HUES48 (cell line): ENCODE measurements around the gene CDK13.
A peak's percentile ranks its signal among the peaks of the same experiment; 100 is the strongest.

ENCODE experiments used
- H3K27ac ChIP-seq: one replicate; pipeline ENCODE4 v1.7.0; 2013; ENCODE audit warnings: low read depth, low read length, inconsistent platforms
- H3K27me3 ChIP-seq: 2 replicates; pipeline ENCODE4 v1.6.1; 2013; ENCODE audit warnings: mild to moderate bottlenecking, low read length; ENCODE audit not compliant: control insufficient read depth, insufficient read depth
- H3K36me3 ChIP-seq: 2 replicates; pipeline ENCODE4 v1.6.1; 2013; ENCODE audit warnings: low read length; ENCODE audit not compliant: control insufficient read depth, insufficient read depth
- H3K4me1 ChIP-seq: 2 replicates; pipeline ENCODE4 v1.6.1; 2013; ENCODE audit warnings: mild to moderate bottlenecking, low read length; ENCODE audit not compliant: control insufficient read depth, insufficient read depth
- H3K4me3 ChIP-seq: 2 replicates; pipeline ENCODE4 v1.5.1; 2013; ENCODE audit warnings: mild to moderate bottlenecking, low read depth, low read length
- H3K9ac ChIP-seq: 2 replicates; pipeline ENCODE4 v1.6.1; 2013; ENCODE audit warnings: mild to moderate bottlenecking, low read depth, low read length, moderate library complexity
- H3K9me3 ChIP-seq: 2 replicates; pipeline ENCODE4 v1.6.1; 2013; ENCODE audit warnings: low read length; ENCODE audit not compliant: control insufficient read depth, insufficient read depth

CDK13 gene

GRCh38 chr7:39923091-39923490 lies 27.0 kb upstream of the CDK13 start:
- no peaks in the 10 kb centered on the region for H3K9me3 ChIP-seq
- H3K27ac ChIP-seq: no peak overlapping the region
- H3K27me3 ChIP-seq: no peaks in the 10 kb centered on the region

GRCh38 chr7:39924122-39924521 lies 25.9 kb upstream of the CDK13 start:
- H3K4me1 ChIP-seq: peaks cover 8% of the 10 kb centered on the region; the same call in 1 of the 2 replicates
- peak overlapping the region; percentile 33 for H3K27ac ChIP-seq
- no peaks in the 10 kb centered on the region for H3K36me3 ChIP-seq
- H3K4me3 ChIP-seq: no peak overlapping the region
- no peaks in the 10 kb centered on the region for H3K9me3 ChIP-seq
- no peak overlapping the region for H3K9ac ChIP-seq
- no peaks in the 10 kb centered on the region for H3K27me3 ChIP-seq

More at GRCh38 chr7:39923091-39923490, 27.0 kb upstream of the CDK13 start:
- H3K9ac ChIP-seq: no peak overlapping the region
- no peak overlapping the region for H3K4me3 ChIP-seq
- H3K36me3 ChIP-seq: no peaks in the 10 kb centered on the region
- peaks cover 8% of the 10 kb centered on the region; the same call in 1 of the 2 replicates for H3K4me1 ChIP-seq

- H3K9me3 ChIP-seq: no peaks in the 10 kb centered on the region
- H3K4me1 ChIP-seq: peaks cover 13% of the 10 kb centered on the region; the same call in 1 of the 2 replicates
- no peaks in the 10 kb centered on the region for H3K36me3 ChIP-seq
- no peak overlapping the region for H3K9ac ChIP-seq
- H3K4me3 ChIP-seq: no peak overlapping the region
- no peaks in the 10 kb centered on the region for H3K27me3 ChIP-seq
- no peak overlapping the region for H3K27ac ChIP-seq
These were observed 23.9 kb upstream of the CDK13 start for GRCh38 chr7:39926111-39926510.

- Histone ChIP-seq H3K27ac (no peak overlapping the region), H3K36me3 (no peaks in the 10 kb centered on the region), H3K9me3 (no peaks in the 10 kb centered on the region), H3K27me3 (no peaks in the 10 kb centered on the region), H3K4me1 (peaks cover 13% of the 10 kb centered on the region; the same call in 1 of the 2 replicates), H3K9ac (no peak overlapping the region), H3K4me3 (no peak overlapping the region)
These were observed 23.0 kb upstream of the CDK13 start for GRCh38 chr7:39927018-39927417.

GRCh38 chr7:39934132-39934531 lies 15.9 kb upstream of the CDK13 start:
- Histone ChIP-seq H3K4me1 (0 out of 2 replicates have a peak, but pooled peaks cover 5% of the 10 kb centered on the region), H3K27ac (no peak overlapping the region), H3K4me3 (no peak overlapping the region), H3K9me3 (no peaks in the 10 kb centered on the region), H3K36me3 (no peaks in the 10 kb centered on the region), H3K27me3 (no peaks in the 10 kb centered on the region), H3K9ac (no peak overlapping the region)

- Histone ChIP-seq H3K9ac (no peak overlapping the region), H3K27ac (no peak overlapping the region), H3K4me3 (no peak overlapping the region), H3K27me3 (no peaks in the 10 kb centered on the region), H3K36me3 (no peaks in the 10 kb centered on the region), H3K9me3 (no peaks in the 10 kb centered on the region), H3K4me1 (no peaks in the 10 kb centered on the region)
These were observed 13.3 kb upstream of the CDK13 start for GRCh38 chr7:39936761-39937160.

GRCh38 chr7:39937366-39938153 lies 12.5 kb upstream of the CDK13 start:
- no peak overlapping the region for H3K27ac ChIP-seq
- H3K9ac ChIP-seq: no peak overlapping the region
- H3K36me3 ChIP-seq: no peaks in the 10 kb centered on the region
- H3K9me3 ChIP-seq: no peaks in the 10 kb centered on the region
- no peak overlapping the region for H3K4me3 ChIP-seq
- H3K4me1 ChIP-seq: no peaks in the 10 kb centered on the region
- no peaks in the 10 kb centered on the region for H3K27me3 ChIP-seq

GRCh38 chr7:39942883-39943282 lies 7.2 kb upstream of the CDK13 start:
- H3K27ac ChIP-seq: no peak overlapping the region
- no peaks in the 10 kb centered on the region for H3K27me3 ChIP-seq
- no peak overlapping the region for H3K4me3 ChIP-seq
- H3K9ac ChIP-seq: no peak overlapping the region
- H3K36me3 ChIP-seq: no peaks in the 10 kb centered on the region
- H3K4me1 ChIP-seq: no peaks in the 10 kb centered on the region
- H3K9me3 ChIP-seq: no peaks in the 10 kb centered on the region

- H3K9ac ChIP-seq: no peak overlapping the region
- H3K4me1 ChIP-seq: no peaks in the 10 kb centered on the region
- no peaks in the 10 kb centered on the region for H3K27me3 ChIP-seq
- H3K4me3 ChIP-seq: no peak overlapping the region
- no peaks in the 10 kb centered on the region for H3K36me3 ChIP-seq
- no peaks in the 10 kb centered on the region for H3K9me3 ChIP-seq
- no peak overlapping the region for H3K27ac ChIP-seq
These were observed 3.4 kb upstream of the CDK13 start for GRCh38 chr7:39946693-39947092.

- H3K36me3 ChIP-seq: no peaks in the 10 kb centered on the region
- H3K9ac ChIP-seq: peak overlapping the region; percentile 92
- H3K4me1 ChIP-seq: peaks cover 4% of the 10 kb centered on the region; the same call in 1 of the 2 replicates
- no peaks in the 10 kb centered on the region for H3K27me3 ChIP-seq
- H3K27ac ChIP-seq: peak overlapping the region; percentile 100
- H3K4me3 ChIP-seq: peak overlapping the region; percentile 88
- H3K9me3 ChIP-seq: no peaks in the 10 kb centered on the region
These were observed 1.6 kb upstream of the CDK13 start for GRCh38 chr7:39948375-39948955.
